ENCODE measurements around the gene AKNA.

DNA sequence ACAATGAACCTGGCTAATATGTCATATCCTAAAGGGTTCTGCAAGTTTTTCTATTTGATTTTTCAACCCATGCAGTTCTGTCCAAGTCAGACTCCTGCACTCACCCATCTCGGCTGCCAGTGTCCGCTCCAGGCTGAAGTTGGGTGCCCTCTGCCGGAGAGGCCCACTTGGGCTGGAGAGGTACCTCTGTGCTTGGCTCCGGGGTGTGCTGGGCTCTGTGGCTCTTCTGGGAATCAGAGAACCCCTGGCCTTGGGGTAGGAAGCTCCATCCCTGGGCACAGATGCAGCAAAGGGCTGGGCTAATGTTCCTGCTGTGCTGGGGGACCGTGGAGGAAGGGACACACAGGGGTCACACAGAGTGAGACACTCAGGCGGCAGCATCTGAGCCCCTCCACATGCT is 32.0 kb downstream of the AKNA start:
- TF ChIP-seq, protein P1, sequence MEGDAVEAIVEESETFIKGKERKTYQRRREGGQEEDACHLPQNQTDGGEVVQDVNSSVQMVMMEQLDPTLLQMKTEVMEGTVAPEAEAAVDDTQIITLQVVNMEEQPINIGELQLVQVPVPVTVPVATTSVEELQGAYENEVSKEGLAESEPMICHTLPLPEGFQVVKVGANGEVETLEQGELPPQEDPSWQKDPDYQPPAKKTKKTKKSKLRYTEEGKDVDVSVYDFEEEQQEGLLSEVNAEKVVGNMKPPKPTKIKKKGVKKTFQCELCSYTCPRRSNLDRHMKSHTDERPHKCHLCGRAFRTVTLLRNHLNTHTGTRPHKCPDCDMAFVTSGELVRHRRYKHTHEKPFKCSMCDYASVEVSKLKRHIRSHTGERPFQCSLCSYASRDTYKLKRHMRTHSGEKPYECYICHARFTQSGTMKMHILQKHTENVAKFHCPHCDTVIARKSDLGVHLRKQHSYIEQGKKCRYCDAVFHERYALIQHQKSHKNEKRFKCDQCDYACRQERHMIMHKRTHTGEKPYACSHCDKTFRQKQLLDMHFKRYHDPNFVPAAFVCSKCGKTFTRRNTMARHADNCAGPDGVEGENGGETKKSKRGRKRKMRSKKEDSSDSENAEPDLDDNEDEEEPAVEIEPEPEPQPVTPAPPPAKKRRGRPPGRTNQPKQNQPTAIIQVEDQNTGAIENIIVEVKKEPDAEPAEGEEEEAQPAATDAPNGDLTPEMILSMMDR (IDR thresholded peaks at IDR 0.05) = no peak
- no peak for TF ChIP-seq POLR2A (IDR thresholded peaks at IDR 0.05)
